ENCODE measurements around the gene FAM118A. TPM values are rescaled to one million over a fixed set of nuclear protein-coding genes. Genes with fewer than 3 reads are reported as not detected.

Gene FAM118A
- total RNA-seq, 4 donors from 2014 or later: 17.3 to 60.1 (median 37.9) TPM

DNA sequence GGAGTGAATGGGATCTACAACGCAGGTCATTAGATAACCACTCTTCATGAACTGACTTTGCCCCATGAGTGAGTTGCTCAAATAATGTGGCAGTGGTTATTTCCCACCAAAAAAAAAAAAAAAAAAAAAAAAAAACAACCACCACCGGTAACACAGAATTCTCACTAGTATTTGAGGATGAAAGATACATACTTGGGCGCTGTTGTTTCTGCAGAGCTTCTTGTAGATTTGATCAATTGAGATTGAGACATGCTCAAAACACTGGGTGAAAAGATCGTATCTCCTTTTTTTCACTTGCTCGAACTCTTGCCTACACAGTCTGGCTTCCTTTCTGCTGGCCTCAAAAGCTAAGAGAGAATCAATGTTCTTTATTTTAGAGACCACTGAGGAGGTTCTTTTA is 44.1 kb downstream of the FAM118A start:
- TF ChIP-seq, protein P1, sequence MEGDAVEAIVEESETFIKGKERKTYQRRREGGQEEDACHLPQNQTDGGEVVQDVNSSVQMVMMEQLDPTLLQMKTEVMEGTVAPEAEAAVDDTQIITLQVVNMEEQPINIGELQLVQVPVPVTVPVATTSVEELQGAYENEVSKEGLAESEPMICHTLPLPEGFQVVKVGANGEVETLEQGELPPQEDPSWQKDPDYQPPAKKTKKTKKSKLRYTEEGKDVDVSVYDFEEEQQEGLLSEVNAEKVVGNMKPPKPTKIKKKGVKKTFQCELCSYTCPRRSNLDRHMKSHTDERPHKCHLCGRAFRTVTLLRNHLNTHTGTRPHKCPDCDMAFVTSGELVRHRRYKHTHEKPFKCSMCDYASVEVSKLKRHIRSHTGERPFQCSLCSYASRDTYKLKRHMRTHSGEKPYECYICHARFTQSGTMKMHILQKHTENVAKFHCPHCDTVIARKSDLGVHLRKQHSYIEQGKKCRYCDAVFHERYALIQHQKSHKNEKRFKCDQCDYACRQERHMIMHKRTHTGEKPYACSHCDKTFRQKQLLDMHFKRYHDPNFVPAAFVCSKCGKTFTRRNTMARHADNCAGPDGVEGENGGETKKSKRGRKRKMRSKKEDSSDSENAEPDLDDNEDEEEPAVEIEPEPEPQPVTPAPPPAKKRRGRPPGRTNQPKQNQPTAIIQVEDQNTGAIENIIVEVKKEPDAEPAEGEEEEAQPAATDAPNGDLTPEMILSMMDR (IDR thresholded peaks at IDR 0.05; ENCODE audit: low read depth): no peak

DNA sequence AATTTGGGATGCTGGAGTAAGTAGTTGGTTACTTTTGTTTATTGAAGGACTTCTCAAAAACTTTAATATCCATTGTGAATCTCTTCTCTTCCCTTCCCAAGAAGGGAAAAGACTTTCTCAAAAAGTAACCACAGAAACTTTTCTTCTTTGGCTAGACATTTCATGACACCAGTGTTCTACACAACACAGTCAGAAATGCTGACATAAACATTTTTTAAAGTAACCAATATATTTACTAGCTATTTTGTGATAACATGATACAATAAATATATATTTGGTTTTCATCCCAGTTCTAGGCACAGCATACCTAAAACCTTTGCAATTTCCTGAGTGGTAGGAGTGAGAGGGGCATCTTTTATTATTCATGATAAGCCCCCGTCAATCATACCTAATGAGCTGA is 47.8 kb downstream of the FAM118A start:
- TF ChIP-seq, protein P1 (IDR thresholded peaks at IDR 0.05; ENCODE audit: low read depth): no peak

DNA sequence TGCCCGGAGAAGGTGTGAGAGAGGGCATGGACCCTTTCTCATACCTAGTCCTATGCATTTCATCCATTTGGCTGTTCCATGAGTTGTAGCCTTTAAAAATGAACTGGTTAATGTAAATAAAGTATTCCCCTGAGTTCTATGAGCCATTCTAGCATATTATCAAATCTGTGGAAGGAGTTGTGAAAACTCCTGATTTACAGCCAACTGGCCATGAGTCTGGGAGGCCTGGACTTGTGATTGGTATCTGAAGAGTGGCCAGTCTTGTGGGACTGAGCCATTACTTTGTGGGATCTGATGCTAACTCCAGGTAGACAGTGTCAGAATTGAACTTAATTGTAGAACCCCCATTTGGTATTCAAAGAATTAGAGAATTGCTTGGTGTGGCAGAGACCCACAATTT is 48.4 kb downstream of the FAM118A start:
- TF ChIP-seq, protein P1 (IDR thresholded peaks at IDR 0.05; ENCODE audit: low read depth): no peak

GRCh38 chr22:45359627-45360026 is 49.9 kb downstream of the FAM118A start:
- TF ChIP-seq, protein P1 (IDR thresholded peaks at IDR 0.05; ENCODE audit: low read depth): no peak

- TF ChIP-seq, protein P1 (IDR thresholded peaks at IDR 0.05; ENCODE audit: low read depth): no peak
These were observed 57.0 kb downstream of the FAM118A start for GRCh38 chr22:45366713-45367112.

- TF ChIP-seq, protein P1 (IDR thresholded peaks at IDR 0.05; ENCODE audit: low read depth): no peak
These were observed 66.3 kb downstream of the FAM118A start for GRCh38 chr22:45376009-45376408.

DNA sequence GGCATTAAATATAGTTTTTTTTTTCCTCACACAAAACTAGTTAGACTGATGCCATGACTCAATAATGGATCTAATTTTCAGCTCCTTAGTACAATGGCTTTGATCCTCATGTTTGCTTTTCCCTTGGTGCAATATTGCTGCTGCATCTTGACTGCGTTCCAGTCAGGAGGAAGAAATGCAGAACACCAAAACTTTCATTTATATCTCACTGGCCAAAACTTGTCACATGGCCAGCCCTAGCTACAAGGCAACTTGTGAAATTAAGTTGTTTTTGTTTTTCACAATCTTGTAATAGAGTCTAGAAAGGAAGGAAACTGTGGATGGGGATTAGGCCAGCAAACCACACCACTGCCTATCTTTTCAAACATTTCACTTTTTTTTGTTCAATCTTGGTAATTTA is 67.0 kb downstream of the FAM118A start:
- TF ChIP-seq, protein P1 (IDR thresholded peaks at IDR 0.05; ENCODE audit: low read depth): no peak
